NCI-H510A treated with DMSO at 0.1 percent for 48 hours (cell line): ENCODE data around the gene SEPTIN5.
"Not testable (repeated sequence)": the region's sequence is repeated elsewhere in the genome, so short reads cannot be mapped to it uniquely, and the experiment has no call there.

Experiments used
- DNase-seq: peaks from one replicate; lab custom pipeline; 2025; lab: John Stamatoyannopoulos, UW

SEPTIN5 gene

DNA sequence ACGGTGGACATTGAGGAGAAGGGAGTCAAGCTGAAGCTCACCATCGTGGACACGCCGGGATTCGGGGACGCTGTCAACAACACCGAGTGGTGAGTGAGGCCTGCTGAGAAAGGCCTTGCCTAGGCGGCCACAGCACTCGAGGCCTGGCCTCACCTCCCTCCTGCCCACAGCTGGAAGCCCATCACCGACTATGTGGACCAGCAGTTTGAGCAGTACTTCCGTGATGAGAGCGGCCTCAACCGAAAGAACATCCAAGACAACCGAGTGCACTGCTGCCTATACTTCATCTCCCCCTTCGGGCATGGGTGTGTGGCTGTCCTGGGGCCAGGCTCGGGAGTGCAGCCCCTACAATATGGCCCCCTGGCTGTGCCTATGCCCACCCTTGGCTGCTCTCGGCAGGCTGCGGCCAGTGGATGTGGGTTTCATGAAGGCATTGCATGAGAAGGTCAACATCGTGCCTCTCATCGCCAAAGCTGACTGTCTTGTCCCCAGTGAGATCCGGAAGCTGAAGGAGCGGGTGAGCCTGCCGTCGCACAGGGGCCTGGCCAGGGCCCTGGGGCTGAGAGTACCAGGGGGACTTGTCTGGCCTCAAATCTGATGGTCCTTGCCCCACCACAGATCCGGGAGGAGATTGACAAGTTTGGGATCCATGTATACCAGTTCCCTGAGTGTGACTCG is 6.0 kb downstream of the SEPTIN5 start:
- no peak for DNase-seq

- no peak for DNase-seq
These were observed 6.7 kb downstream of the SEPTIN5 start for GRCh38 chr22:19720999-19721329.

- DNase-seq: no peak
These were observed 7.3 kb downstream of the SEPTIN5 start for GRCh38 chr22:19721330-19722177.

GRCh38 chr22:19722178-19722981 is 8.1 kb downstream of the SEPTIN5 start:
- DNase-seq: no peak

- no peak for DNase-seq
These were observed 8.6 kb downstream of the SEPTIN5 start for GRCh38 chr22:19722982-19723231.

- DNase-seq: no peak
These were observed 9.1 kb downstream of the SEPTIN5 start, which contains the start of gene GP1BB for GRCh38 chr22:19723232-19723982. GP1BB (plus strand) TSS chr22:19723539; CDS start chr22:19723570, 31 bp downstream.

GRCh38 chr22:19723983-19724827 is 9.9 kb downstream of the SEPTIN5 start:
- peak; percentile 15 for DNase-seq

- DNase-seq: no peak
These were observed 10.8 kb downstream of the SEPTIN5 start for GRCh38 chr22:19724927-19725661.

DNA sequence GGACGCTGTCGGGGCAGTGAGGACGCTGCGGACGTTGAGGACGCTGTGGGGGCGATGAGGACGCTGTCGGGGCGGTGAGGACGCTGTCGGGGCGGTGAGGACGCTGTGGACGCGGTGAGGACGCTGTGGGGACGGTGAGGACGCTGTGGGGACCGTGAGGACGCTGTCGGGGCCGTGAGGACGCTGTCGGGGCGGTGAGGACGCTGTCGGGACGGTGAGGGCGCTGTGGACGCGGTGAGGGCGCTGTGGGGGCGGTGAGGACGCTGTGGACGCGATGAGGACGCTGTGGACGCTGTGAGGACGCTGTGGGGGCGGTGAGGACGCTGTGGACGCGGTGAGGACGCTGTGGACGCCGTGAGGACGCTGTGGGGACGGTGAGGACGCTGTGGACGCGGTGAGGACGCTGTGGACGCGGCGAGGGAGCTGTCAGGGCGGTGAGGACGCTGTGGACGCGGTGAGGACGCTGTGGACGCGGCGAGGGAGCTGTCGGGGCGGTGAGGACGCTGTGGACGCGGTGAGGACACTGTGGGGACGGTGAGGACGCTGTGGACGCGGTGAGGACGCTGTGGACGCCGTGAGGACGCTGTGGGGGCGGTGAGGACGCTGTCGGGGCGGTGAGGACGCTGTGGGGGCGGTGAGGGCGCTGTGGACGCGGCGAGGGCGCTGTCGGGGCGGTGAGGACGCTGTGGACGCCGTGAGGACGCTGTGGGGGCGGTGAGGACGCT is 11.9 kb downstream of the SEPTIN5 start:
- DNase-seq: not testable (repeated sequence)

GRCh38 chr22:19727310-19728150 is 13.2 kb downstream of the SEPTIN5 start:
- no peak for DNase-seq

DNA sequence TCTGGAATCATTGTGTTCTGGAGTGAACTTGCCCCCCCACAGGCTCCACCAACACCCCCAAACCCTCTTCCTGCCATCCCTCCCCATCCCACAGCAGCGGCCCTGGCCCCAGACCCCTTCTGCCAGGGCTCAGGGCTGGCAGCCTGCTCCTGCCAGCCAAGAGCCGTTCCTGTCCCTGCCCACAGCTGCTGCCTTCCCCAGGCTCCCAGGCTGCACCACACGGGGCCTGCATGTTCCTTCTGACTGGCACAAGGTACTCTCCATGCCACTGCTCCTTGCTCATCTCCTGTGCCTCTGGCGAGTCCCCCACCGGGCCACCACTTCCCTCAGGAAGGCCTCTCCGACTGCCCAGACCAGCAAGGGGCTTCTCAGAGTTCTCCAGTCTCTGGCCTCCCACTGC is 14.0 kb downstream of the SEPTIN5 start:
- no peak for DNase-seq

DNA sequence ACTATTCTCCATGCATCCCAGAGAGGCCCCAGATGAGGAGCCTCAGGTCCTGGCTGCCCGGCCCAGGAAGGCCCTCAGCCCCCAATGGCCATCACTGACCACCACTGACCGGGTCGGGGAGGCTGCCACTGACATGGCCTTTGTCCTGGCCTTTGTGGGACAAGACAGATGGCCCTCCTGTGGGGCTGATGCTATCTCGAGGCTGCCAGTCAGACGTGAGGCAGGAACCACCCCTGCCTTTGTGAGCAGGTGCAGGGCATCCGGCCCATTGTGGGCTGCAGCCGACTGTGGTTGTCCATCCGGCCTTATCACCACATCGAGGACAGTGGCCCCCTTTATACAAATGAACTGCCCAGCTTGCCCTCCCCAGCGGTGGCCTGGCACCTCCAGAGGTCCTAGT is 14.5 kb downstream of the SEPTIN5 start:
- no peak for DNase-seq

DNA sequence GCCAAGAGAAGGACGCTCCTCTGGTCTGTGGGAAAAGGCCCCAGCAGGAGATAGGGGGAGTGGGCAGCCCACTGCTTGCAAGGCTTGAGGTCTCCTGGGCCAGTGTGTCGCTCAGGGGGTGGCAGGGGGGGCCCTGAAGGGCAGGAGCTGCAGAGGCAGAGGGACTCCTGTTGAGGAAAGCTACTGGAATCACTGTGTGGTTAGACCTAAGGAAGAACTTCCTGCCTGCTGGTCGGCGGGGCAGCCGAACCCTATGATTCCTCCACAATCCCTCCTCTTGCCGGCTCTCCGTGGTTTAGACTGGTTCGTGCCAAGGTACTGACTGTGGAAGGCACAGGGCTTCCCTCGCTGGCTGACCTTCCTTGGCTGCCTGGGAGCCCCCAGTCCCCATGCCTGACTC is 15.2 kb downstream of the SEPTIN5 start:
- DNase-seq: no peak

DNA sequence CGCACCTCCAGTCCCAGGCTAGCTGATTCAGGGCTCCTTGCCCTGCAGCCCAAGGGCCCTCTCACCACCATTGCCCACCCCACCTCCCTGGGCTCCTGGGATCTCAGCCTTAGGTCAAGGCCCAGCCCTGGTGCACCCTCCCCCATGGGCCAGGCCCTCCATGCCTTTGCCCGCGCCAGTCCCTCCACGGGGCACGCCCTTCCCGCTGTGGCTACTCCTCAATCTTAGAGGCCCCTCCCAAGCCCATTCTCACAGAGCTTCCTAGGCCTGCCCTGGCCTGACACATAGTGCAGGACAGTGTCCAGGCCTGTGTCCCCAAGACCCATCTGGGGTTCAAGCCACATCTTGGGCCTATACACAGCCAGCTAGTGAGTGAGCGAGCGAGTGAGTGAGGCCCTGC is 15.9 kb downstream of the SEPTIN5 start:
- DNase-seq: no peak

- peak; percentile 74 for DNase-seq
These were observed 16.5 kb downstream of the SEPTIN5 start for GRCh38 chr22:19730655-19731360.

GRCh38 chr22:19731361-19732135 is 17.2 kb downstream of the SEPTIN5 start:
- no peak for DNase-seq

- no peak for DNase-seq
These were observed 18.3 kb downstream of the SEPTIN5 start for GRCh38 chr22:19732403-19733113.
